Ishikawa (cell line): ENCODE measurements around the gene NPC1.

Source experiments
- CREB1 ChIP-seq: IDR thresholded peaks from 2 replicates; pipeline ENCODE4 v1.6.1; 2012; ENCODE audit warnings: low read depth
- EGR1 ChIP-seq: IDR thresholded peaks from 2 replicates; pipeline ENCODE4 v1.6.1; 2012
- EP300 ChIP-seq: IDR thresholded peaks from 2 replicates; pipeline ENCODE4 v1.6.1; 2012; ENCODE audit warnings: borderline replicate concordance
- FOXM1 ChIP-seq: IDR thresholded peaks from 2 replicates; pipeline ENCODE4 v1.6.1; 2012; ENCODE audit warnings: low read depth, borderline replicate concordance
- MAX ChIP-seq: IDR thresholded peaks from 2 replicates; pipeline ENCODE4 v1.6.1; 2012
- NFIC ChIP-seq: IDR thresholded peaks from 2 replicates; pipeline ENCODE4 v1.6.1; 2012
- RAD21 ChIP-seq: IDR thresholded peaks from 2 replicates; pipeline ENCODE4 v1.6.1; 2012; ENCODE audit warnings: low read depth
- REST ChIP-seq: IDR thresholded peaks from 2 replicates; pipeline ENCODE4 v1.6.1; 2012; ENCODE audit warnings: low read depth, mild to moderate bottlenecking
- TAF1 ChIP-seq: IDR thresholded peaks from 2 replicates; pipeline ENCODE4 v1.6.1; 2012; ENCODE audit warnings: low read depth, mild to moderate bottlenecking
- TCF12 ChIP-seq: IDR thresholded peaks from 2 replicates; pipeline ENCODE4 v1.6.1; 2012; ENCODE audit warnings: low read depth
- TEAD4 ChIP-seq: IDR thresholded peaks from 2 replicates; pipeline ENCODE4 v1.6.1; 2012
- YY1 ChIP-seq: IDR thresholded peaks from 2 replicates; pipeline ENCODE4 v1.6.1; 2012; ENCODE audit warnings: low read depth
- ZBTB7A ChIP-seq: IDR thresholded peaks from 2 replicates; pipeline ENCODE4 v1.6.1; 2012; ENCODE audit warnings: low read depth
- TF ChIP-seq, protein P1 (sequence below): IDR thresholded peaks from 2 replicates; pipeline ENCODE4 v1.6.1; 2012

Gene NPC1

DNA sequence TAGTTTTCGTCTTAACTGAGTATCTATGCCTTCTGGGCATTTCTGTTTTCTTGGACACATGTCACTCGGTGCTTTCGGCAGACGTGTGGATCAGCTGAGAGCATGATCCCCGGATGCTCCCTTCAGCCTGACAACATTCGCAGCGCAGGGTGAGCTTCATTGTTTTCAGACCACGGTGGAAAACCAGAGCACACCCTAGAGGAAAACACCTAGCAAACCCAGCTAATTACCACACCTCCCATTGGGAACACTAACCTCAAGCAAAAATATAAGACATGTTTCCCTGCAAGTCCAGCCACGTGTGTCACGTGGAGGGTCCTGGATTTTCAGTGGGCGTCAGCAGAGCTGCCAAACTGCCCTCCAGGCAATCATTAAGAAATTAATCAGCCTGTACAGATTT, 45.4 kb upstream of the NPC1 start:
- TF ChIP-seq TCF12 = no peak
- peak; percentile 50; the same call in 1 of the 2 replicates for TF ChIP-seq MAX
- TF ChIP-seq, protein P1, sequence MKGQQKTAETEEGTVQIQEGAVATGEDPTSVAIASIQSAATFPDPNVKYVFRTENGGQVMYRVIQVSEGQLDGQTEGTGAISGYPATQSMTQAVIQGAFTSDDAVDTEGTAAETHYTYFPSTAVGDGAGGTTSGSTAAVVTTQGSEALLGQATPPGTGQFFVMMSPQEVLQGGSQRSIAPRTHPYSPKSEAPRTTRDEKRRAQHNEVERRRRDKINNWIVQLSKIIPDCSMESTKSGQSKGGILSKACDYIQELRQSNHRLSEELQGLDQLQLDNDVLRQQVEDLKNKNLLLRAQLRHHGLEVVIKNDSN = peak; percentile 84
- no peak for TF ChIP-seq REST

- TF ChIP-seq EGR1 (no peak), FOXM1 (no peak), CREB1 (no peak), TAF1 (no peak), YY1 (no peak), RAD21 (no peak), NFIC (no peak)
These were observed 45.0 kb upstream of the NPC1 start for GRCh38 chr18:23631312-23631711.

- TF ChIP-seq EP300 (no peak), ZBTB7A (no peak), NFIC (no peak), TAF1 (no peak), CREB1 (no peak), FOXM1 (no peak), EGR1 (no peak), TCF12 (no peak), TEAD4 (no peak)
These were observed 43.2 kb upstream of the NPC1 start for GRCh38 chr18:23629444-23629946.

DNA sequence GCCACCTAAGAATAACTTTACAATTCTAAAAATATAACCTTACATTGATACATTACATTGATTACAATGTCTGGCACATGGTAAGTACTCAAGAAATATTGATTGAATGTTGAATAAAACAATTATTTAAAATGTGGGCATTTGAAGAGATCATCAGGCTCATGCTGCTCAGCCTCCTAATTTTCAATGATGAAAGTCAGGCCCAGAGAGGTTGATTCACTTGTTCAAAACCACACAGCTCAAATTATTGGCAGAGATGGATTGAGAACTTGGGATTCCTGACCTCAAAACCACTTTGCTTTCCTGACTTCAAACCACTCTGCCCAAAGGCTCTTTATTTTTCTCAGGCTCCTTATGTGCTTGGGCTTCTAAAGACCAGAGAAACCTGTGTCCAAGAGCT, 41.7 kb upstream of the NPC1 start:
- TF ChIP-seq, protein P1 = no peak
- no peak for TF ChIP-seq EP300
- TF ChIP-seq NFIC = no peak
- TF ChIP-seq TEAD4 = no peak
- TF ChIP-seq EGR1 = no peak
- no peak for TF ChIP-seq ZBTB7A
- TF ChIP-seq TAF1 = no peak

- TF ChIP-seq FOXM1 = no peak
- TF ChIP-seq RAD21 = no peak
- 0 out of 2 replicates have a peak, but pooled peaks have one; percentile 18 for TF ChIP-seq NFIC
- TF ChIP-seq EGR1 = no peak
- peak; percentile 13; the same call in 1 of the 2 replicates for TF ChIP-seq EP300
These were observed 41.0 kb upstream of the NPC1 start for GRCh38 chr18:23627321-23627720.

DNA sequence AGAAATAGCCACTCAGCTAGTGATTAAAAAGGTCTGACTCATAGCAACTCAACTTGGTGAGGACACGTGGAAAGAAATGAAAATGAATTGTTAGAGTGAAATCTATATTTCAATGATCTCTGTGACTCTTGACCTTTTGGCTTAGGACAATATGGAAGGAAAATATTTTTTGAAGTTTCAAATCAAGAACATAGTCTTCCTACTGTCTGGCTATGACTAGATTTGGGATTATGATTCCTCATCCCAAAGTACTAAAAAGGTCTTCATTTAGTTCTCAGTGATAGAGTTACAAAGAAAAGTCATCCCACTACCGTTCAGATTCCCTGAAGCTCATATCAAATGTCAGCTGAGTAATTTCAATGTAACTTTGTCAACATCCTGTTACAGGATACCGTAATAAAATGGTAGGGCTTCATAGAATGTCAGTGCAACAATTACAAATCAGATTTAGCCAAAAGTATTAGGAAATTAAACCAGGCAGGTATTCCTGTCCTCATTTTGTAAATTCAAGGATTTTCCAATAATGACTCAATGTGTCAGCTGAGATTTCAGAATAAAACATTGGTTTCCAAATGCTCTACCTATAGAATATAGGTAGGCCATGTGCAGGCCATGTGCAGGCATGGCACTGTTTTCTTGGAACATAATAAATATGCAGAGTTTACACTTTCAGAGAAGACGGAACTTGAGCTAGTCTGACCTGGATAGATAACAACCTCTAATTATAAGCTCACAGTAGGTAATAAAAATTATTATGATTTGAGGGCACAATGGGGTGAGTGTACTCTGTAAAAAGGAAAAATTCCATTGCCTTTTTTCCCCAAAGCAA, 40.4 kb upstream of the NPC1 start:
- TF ChIP-seq ZBTB7A (no peak), MAX (peak; percentile 37; the same call in 1 of the 2 replicates)

DNA sequence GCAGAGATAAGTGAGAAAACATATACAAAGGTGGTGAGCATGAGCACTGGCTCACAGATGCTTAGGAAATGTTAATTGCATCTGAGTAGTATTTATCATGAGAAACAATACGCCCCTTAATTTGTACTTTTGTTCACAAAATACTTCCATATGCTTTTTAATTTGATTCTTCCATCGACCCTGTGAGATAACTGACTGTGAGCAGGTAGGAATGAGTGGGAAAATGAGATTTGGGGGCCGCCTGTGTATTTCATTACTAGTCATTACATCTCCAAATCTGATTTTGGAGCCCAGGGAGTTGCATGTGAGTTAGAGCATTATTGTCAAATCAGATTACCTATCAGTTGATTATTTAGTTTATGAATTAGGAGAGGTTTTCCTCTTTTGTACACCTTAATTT, 36.7 kb upstream of the NPC1 start:
- TF ChIP-seq, protein P1 = no peak
- TF ChIP-seq RAD21 (no peak), CREB1 (no peak), NFIC (no peak), TAF1 (no peak), TCF12 (no peak), EP300 (no peak), REST (no peak), YY1 (no peak)
